H9 (cell line): ENCODE data around the gene GHRL. TPM values are rescaled to one million over a fixed set of nuclear protein-coding genes. Genes with fewer than 3 reads are reported as not detected.

Experiments
- DNase-seq: peaks from one replicate; pipeline ENCODE4 v3.0.0-alpha.2; 2017
- H2AFZ ChIP-seq: one replicate; pipeline ENCODE4 v1.6.1; 2013; ENCODE audit warnings: mild to moderate bottlenecking, low read length, control low read depth, moderate library complexity
- H2AK5ac ChIP-seq: 2 replicates; pipeline ENCODE4 v1.6.1; 2013; ENCODE audit warnings: low read length, control low read depth, mixed read lengths; ENCODE audit not compliant: insufficient read length
- H2BK120ac ChIP-seq: one replicate; pipeline ENCODE4 v1.6.1; 2013; ENCODE audit warnings: low read depth, mild to moderate bottlenecking, low read length, control low read depth, inconsistent platforms; ENCODE audit not compliant: poor library complexity, severe bottlenecking
- H2BK12ac ChIP-seq: 2 replicates; pipeline ENCODE4 v1.6.1; 2013; ENCODE audit warnings: low read length, control low read depth, mixed read lengths, low read depth; ENCODE audit not compliant: insufficient read length
- H2BK15ac ChIP-seq: 2 replicates; pipeline ENCODE4 v1.6.1; 2013; ENCODE audit warnings: low read depth, low read length, control low read depth
- H2BK20ac ChIP-seq: one replicate; pipeline ENCODE4 v1.6.1; 2013; ENCODE audit warnings: low read depth, mild to moderate bottlenecking, low read length, control low read depth, inconsistent platforms; ENCODE audit not compliant: poor library complexity, severe bottlenecking
- H2BK5ac ChIP-seq: 2 replicates; pipeline ENCODE4 v1.6.1; 2013; ENCODE audit warnings: low read length, control low read depth, mixed read lengths; ENCODE audit not compliant: insufficient read length
- H3K14ac ChIP-seq: 2 replicates; pipeline ENCODE4 v1.6.1; 2013; ENCODE audit warnings: low read length, control low read depth; ENCODE audit not compliant: insufficient read depth
- H3K18ac ChIP-seq: 2 replicates; pipeline ENCODE4 v1.6.1; 2013; ENCODE audit warnings: low read depth, mild to moderate bottlenecking, mixed read lengths, low read length, control low read depth; ENCODE audit not compliant: insufficient read length
- H3K23ac ChIP-seq: 2 replicates; pipeline ENCODE4 v1.6.1; 2013; ENCODE audit warnings: low read length, control low read depth, mixed read lengths, low read depth; ENCODE audit not compliant: insufficient read length
- H3K23me2 ChIP-seq: 2 replicates; pipeline ENCODE4 v1.6.1; 2013; ENCODE audit warnings: low read depth, mild to moderate bottlenecking, mixed read lengths, low read length, control low read depth; ENCODE audit not compliant: insufficient read length, poor library complexity, severe bottlenecking
- H3K27ac ChIP-seq: 2 replicates; pipeline ENCODE4 v1.5.1; 2013; ENCODE audit warnings: low read length, control low read depth, mixed read lengths, low read depth; ENCODE audit not compliant: insufficient read length
- H3K27me3 ChIP-seq: 2 replicates; pipeline ENCODE4 v1.6.1; 2013; ENCODE audit warnings: low read length, control low read depth, inconsistent platforms; ENCODE audit not compliant: insufficient read depth
- H3K4ac ChIP-seq: 2 replicates; pipeline ENCODE4 v1.6.1; 2013; ENCODE audit warnings: low read depth, mild to moderate bottlenecking, control low read depth, inconsistent platforms, low read length, moderate library complexity
- H3K4me1 ChIP-seq: 2 replicates; pipeline ENCODE4 v1.6.1; 2013; ENCODE audit warnings: low read length, control low read depth, inconsistent platforms; ENCODE audit not compliant: insufficient read depth
- H3K4me2 ChIP-seq: 2 replicates; pipeline ENCODE4 v1.6.1; 2013; ENCODE audit warnings: low read length, control low read depth, mixed read lengths; ENCODE audit not compliant: insufficient read length, insufficient read depth
- H3K56ac ChIP-seq: 2 replicates; pipeline ENCODE4 v1.6.1; 2013; ENCODE audit warnings: low read depth, mild to moderate bottlenecking, mixed read lengths, low read length, control low read depth; ENCODE audit not compliant: insufficient read length
- H3K79me1 ChIP-seq: 2 replicates; pipeline ENCODE4 v1.6.1; 2013; ENCODE audit warnings: low read depth, mild to moderate bottlenecking, moderate library complexity, low read length, control low read depth, inconsistent platforms; ENCODE audit not compliant: insufficient read depth, poor library complexity, severe bottlenecking
- H3K79me2 ChIP-seq: 2 replicates; pipeline ENCODE4 v1.6.1; 2013; ENCODE audit warnings: low read length, control low read depth, inconsistent platforms; ENCODE audit not compliant: insufficient read depth
- H3K9ac ChIP-seq: 2 replicates; pipeline ENCODE4 v1.6.1; 2013; ENCODE audit warnings: low read length, control low read depth, mixed read lengths; ENCODE audit not compliant: insufficient read length; ENCODE audit errors: extremely low read depth
- H3K9me3 ChIP-seq: one replicate; pipeline ENCODE4 v1.6.1; 2013; ENCODE audit warnings: low read depth, low read length, inconsistent platforms; ENCODE audit not compliant: control insufficient read depth
- H3T11ph ChIP-seq: one replicate; pipeline ENCODE4 v1.6.1; 2013; ENCODE audit warnings: mild to moderate bottlenecking, low read length, control low read depth, inconsistent platforms
- H4K20me1 ChIP-seq: one replicate; pipeline ENCODE4 v1.6.1; 2013; ENCODE audit not compliant: control insufficient read depth, insufficient read length, insufficient read depth
- H4K5ac ChIP-seq: 2 replicates; pipeline ENCODE4 v1.6.1; 2013; ENCODE audit warnings: low read depth, mild to moderate bottlenecking, mixed read lengths, low read length, control low read depth; ENCODE audit not compliant: insufficient read length
- H4K8ac ChIP-seq: replicated peaks from 2 replicates; pipeline ENCODE4 v1.6.1; 2013; ENCODE audit warnings: low read length, control low read depth, mixed read lengths, low read depth; ENCODE audit not compliant: insufficient read length
- H4K91ac ChIP-seq: 2 replicates; pipeline ENCODE4 v1.6.1; 2013; ENCODE audit warnings: low read depth, mild to moderate bottlenecking, moderate library complexity, mixed read lengths, low read length, control low read depth; ENCODE audit not compliant: insufficient read length
- H3K27ac Mint-ChIP-seq, 3 experiments: 2 replicates in 2 of 3; 3 replicates in 1 of 3; pipeline ENCODE4 v1.8.0; 2020 to 2021; ENCODE audit warnings: mixed read lengths in 3 of 3, mild to moderate bottlenecking in 1 of 3, moderate library complexity in 1 of 3
- H3K27me3 Mint-ChIP-seq: 2 replicates; pipeline ENCODE4 v1.8.0; 2021; ENCODE audit warnings: low read depth, mild to moderate bottlenecking, moderate library complexity, mixed read lengths
- H3K36me3 Mint-ChIP-seq, 3 experiments: 2 replicates in 2 of 3; 3 replicates in 1 of 3; pipeline ENCODE4 v1.8.0; 2020 to 2021; ENCODE audit warnings: low read depth in 3 of 3, mixed read lengths in 3 of 3; ENCODE audit not compliant: insufficient read depth in 1 of 3
- H3K4me1 Mint-ChIP-seq, 2 experiments: 2 replicates each; pipeline ENCODE4 v1.8.0; 2020; ENCODE audit warnings: mixed read lengths in 2 of 2
- H3K4me3 Mint-ChIP-seq, 2 experiments: 2 replicates in 1 of 2; 3 replicates in 1 of 2; pipeline ENCODE4 v1.8.0; 2020 to 2021; ENCODE audit warnings: mild to moderate bottlenecking in 2 of 2, mixed read lengths in 2 of 2, moderate library complexity in 1 of 2
- H3K9me3 Mint-ChIP-seq, 2 experiments: 2 replicates in 1 of 2; 3 replicates in 1 of 2; pipeline ENCODE4 v1.8.0; 2020; ENCODE audit warnings: mild to moderate bottlenecking in 2 of 2, mixed read lengths in 2 of 2, moderate library complexity in 1 of 2
- CTCF ChIP-seq: fragments of 200-600 bp; sonication (generic); conservative IDR thresholded peaks from 3 replicates; pipeline ENCODE4 v1.8.0; 2021; ENCODE audit warnings: antibody characterized with exemption, mild to moderate bottlenecking
- WGBS: extraction: QIAGEN DNeasy Blood & Tissue Kit; methylation state at CpG from one replicate; pipeline ENCODE4 v1.1.7; 2013; ENCODE audit warnings: missing lambda C conversion rate, low lambda C conversion rate, mixed read lengths; ENCODE audit not compliant: insufficient read length; ENCODE audit errors: extremely low coverage; 5-methylcytosine and 5-hydroxymethylcytosine counted together
- total RNA-seq: library from RNA; stranded (reverse); gene quantifications from 2 replicates; pipeline ENCODE4 v1.2.1, GENCODE V29; 2021

The GHRL gene
- total RNA-seq, 1 experiment from 2014 or later = 1.3 TPM

DNA sequence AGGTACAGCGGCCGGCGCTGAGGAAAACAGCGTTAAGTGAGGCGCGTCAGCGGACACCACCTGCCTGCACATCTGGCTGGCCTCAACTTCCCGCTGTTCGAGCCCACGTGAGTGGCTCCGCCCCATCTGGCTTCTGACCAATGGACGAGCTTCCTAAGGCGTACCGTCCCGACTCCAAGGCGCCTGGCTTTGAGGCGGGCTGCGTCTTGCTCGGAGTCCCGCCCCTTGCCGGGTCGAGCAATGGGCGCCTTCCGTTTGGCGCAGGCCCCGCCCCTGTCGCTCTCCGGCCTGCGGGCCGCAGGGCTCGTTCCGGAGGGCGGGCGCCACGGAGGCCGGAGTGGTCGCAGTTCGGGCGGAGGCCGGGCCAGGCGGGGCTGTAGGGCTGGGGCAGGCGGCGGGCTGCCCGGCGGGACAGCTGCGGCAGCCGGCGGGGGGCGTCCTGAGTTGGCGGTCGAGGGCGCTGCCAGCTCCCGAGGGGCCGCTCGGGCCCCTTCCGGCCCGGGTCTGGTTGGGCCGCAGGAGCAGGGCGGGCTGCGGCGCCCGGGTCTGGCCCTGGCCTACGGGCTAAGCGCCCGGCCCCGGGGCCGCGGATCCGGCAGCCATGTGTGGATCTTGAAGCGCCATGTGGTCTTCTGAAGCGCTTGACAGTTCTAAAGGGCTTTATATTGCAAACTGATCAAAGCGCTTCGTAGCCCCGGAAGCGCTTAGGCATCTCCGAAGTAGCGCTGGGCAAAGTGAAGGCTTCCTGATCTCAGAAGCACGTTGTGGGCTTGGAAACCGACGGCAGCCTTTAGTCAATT lies 44.4 kb downstream of the GHRL start, which contains the start of gene TATDN2:
TATDN2 (plus strand) TSS at position 276 of the 800 bp plus-strand sequence. CDS start 742 bp downstream, outside the sequence.
- no CpG with 5 or more reads among the region's 80 CpGs for WGBS
- no peak within 1 kb of the TSS for H3K4ac ChIP-seq
- H3K9ac ChIP-seq = peak within 1 kb of the TSS; percentile 74
- peaks cover 3% of the 10 kb centered on the region; the same call in 1 of the 2 replicates for H3K4me1 ChIP-seq
- Mint-ChIP-seq H3K27me3 (peaks cover 17% of the 10 kb centered on the region), H3K9me3 (peaks cover 33 to 34% of the 10 kb centered on the region in 2 experiments), H3K36me3 (peaks cover 33 to 52% (median 42%) of the 10 kb centered on the region in 3 experiments), H3K4me3 (peak within 1 kb of the TSS; percentile 83 to 94), H3K4me1 (peaks cover 24 to 26% of the 10 kb centered on the region in 2 experiments), H3K27ac (peak within 1 kb of the TSS; percentile 73 to 94 (median 77))
- peak within 1 kb of the TSS; percentile 51 for H3K14ac ChIP-seq
- H3K23ac ChIP-seq = no peak within 1 kb of the TSS
- H3T11ph ChIP-seq = no peak within 1 kb of the TSS
- no peak within 1 kb of the TSS for H2AFZ ChIP-seq
- peak; percentile 99 for DNase-seq
- no peak within 1 kb of the TSS for H4K8ac ChIP-seq
- no peak within 1 kb of the TSS for H2BK20ac ChIP-seq
- H3K27ac ChIP-seq = no peak within 1 kb of the TSS
- H3K9me3 ChIP-seq = no peaks in the 10 kb centered on the region
- peak within 1 kb of the TSS; percentile 7 for H4K91ac ChIP-seq
- no peaks in the 10 kb centered on the region for H3K27me3 ChIP-seq
- no peak within 1 kb of the TSS for H4K5ac ChIP-seq
- H2BK5ac ChIP-seq = no peak within 1 kb of the TSS
- no peak within 1 kb of the TSS for H2BK12ac ChIP-seq
- H2BK120ac ChIP-seq = no peak within 1 kb of the TSS
- TF ChIP-seq CTCF = no peak
- H4K20me1 ChIP-seq = no peaks in the 10 kb centered on the region
- H2AK5ac ChIP-seq = no peak within 1 kb of the TSS
- peak within 1 kb of the TSS; percentile 88 for H3K4me2 ChIP-seq
- H3K23me2 ChIP-seq = peaks cover 13% of the 10 kb centered on the region
- no peak within 1 kb of the TSS for H2BK15ac ChIP-seq
- H3K79me1 ChIP-seq = no peaks in the 10 kb centered on the region
- peak within 1 kb of the TSS; percentile 22 for H3K18ac ChIP-seq
- no peak within 1 kb of the TSS for H3K56ac ChIP-seq
- H3K79me2 ChIP-seq = peaks cover 8% of the 10 kb centered on the region; the same call in 1 of the 2 replicates
